Brain pericyte (primary cell): Measurements from ENCODE around the gene ATP9B.
"Not testable (repeated sequence)": the region's sequence is repeated elsewhere in the genome, so short reads cannot be mapped to it uniquely, and the experiment has no call there.

Experiments used
- DNase-seq: peaks from one replicate; pipeline ENCODE4 v3.0.0-alpha.2; 2012; ENCODE audit warnings: low read depth, low spot score

Gene ATP9B

DNA sequence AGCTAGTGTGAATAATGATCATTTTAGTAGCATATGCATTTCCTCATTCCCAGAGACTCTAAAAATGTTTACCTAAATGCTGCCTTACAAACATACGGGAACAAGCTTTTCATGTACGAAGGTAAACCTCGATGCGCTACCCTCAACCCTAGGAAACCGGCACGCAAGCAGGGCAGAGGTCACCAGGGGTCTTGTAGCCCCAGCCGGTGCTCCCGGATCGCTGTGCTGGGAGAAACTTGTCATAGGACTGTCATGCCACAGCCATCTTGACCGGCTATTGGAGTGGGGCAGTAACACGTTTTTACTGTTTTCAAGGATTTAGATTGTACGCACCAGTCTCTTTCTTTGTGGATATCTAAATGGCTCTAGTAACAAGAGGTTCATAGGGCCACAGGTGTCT lies 291.7 kb downstream of the ATP9B start:
- no peak for DNase-seq

GRCh38 chr18:79361766-79362522 lies 292.8 kb downstream of the ATP9B start:
- no peak for DNase-seq

DNA sequence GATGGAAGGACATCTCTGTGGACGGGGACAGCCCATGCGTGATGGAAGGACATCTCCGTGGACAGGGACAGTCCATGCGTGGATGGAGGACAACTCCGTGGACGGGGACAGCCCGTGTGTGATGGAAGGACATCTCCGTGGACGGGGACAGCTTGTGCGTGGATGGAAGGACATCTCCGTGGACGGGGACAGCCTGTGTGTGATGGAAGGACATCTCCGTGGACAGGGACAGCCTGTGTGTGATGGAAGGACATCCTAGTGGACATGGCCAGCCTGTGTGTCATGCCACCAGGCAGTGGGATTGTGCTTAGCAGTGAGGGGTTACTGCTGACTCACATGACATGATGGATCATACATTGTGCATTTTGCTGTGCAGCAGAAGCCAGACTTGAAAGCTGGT lies 296.5 kb downstream of the ATP9B start:
- no peak for DNase-seq

GRCh38 chr18:79366177-79367094 lies 297.2 kb downstream of the ATP9B start:
- peak; percentile 57 for DNase-seq

- no peak for DNase-seq
Measured at GRCh38 chr18:79367480-79367879, 298.3 kb downstream of the ATP9B start.

- peak; percentile 52 for DNase-seq
Measured at GRCh38 chr18:79367989-79368388, 298.8 kb downstream of the ATP9B start.

DNA sequence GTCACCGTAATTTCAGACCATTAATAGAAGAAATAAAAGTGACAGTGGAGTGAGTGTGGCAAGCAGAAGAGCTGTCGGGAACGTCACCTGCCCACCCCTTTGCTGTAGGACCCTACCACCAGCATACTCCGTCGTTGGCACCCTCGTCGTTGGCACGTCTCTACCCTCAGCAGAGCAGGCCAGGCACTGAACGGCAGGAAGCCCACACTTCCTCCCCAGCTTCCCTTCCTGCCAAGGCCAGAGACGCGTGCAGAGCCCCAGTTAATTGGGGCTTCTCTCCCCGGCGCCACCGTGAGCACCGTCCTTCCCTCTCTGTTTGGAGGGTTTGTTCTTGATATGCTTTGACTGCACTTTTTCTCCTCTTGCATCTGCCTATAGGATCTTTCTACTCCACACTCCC lies 299.5 kb downstream of the ATP9B start:
- DNase-seq, result no peak

DNA sequence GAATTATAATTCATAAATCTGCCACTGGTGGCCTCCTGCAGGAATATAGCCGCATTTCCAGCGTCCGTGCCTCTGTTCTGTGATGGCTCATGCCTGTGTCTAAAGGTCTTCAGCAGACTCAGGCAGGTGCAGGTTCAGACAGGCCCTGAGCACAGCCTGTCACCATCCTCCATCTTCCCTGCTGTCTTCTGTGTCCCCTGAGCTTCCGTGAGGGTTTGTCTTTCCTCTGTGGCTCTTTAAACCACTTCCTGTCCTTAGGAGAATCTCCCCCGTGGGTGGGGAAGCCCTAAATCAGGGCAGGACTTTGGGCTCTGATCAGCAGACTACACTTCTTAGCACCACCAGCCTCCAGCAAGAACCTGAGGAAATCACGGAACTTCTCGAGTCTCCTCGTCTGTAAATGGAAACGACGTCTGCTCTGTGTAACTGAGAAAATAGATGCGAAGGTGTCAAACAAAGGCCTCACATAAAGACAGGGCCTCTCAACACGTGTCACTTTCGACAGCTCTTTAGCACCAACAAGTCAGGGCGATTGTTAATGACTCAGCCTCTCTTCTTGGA lies 302.4 kb downstream of the ATP9B start:
- no peak for DNase-seq

- no peak for DNase-seq
Measured at GRCh38 chr18:79372461-79372860, 303.3 kb downstream of the ATP9B start.

GRCh38 chr18:79372991-79373390 lies 303.8 kb downstream of the ATP9B start:
- DNase-seq, result no peak

- no peak for DNase-seq
Measured at GRCh38 chr18:79373736-79374135, 304.5 kb downstream of the ATP9B start.

- no peak for DNase-seq
Measured at GRCh38 chr18:79374408-79375171, 305.4 kb downstream of the ATP9B start.

- no peak for DNase-seq
Measured at GRCh38 chr18:79375441-79376154, 306.4 kb downstream of the ATP9B start.

GRCh38 chr18:79376661-79377060 lies 307.5 kb downstream of the ATP9B start:
- not testable (repeated sequence) for DNase-seq

GRCh38 chr18:79377187-79377891 lies 308.1 kb downstream of the ATP9B start:
- no peak for DNase-seq

DNA sequence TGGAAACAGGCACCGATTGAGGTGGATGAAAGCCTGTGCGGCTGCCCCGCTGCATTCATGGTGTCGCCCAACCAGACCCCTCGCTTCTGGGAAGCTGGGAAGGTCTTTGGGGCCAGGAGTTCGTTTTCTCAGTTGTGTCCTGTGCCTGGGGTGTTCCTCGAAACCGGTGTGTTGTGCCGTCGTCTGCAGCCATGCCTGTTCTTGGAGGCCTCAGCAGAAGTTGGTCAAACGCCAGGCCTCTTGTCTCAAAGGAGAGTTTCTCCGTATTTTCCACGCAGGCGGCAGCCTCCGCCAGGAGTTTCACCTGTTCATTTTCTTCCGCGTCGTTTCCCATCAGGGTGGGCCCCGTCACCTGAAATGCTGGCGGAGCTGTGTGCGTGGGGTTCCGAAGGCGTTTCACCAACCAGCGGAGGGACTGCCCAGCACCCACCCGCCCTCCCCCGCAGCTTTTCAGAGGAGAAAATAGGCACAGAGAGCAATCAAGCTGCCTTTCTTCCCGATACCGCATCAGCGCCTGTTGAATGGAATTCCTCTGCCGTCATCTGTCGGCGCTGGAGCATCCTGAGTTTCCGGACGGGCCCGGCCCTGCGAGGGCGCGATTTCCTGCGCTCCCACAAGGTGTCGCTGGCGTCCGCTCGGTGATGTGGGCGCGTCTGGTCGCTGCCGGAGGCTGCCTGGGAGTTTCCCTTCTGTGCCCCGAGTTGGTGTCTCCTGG lies 309.5 kb downstream of the ATP9B start:
- DNase-seq, result peak; percentile 32

GRCh38 chr18:79379251-79379905 lies 310.2 kb downstream of the ATP9B start:
- no peak for DNase-seq

DNA sequence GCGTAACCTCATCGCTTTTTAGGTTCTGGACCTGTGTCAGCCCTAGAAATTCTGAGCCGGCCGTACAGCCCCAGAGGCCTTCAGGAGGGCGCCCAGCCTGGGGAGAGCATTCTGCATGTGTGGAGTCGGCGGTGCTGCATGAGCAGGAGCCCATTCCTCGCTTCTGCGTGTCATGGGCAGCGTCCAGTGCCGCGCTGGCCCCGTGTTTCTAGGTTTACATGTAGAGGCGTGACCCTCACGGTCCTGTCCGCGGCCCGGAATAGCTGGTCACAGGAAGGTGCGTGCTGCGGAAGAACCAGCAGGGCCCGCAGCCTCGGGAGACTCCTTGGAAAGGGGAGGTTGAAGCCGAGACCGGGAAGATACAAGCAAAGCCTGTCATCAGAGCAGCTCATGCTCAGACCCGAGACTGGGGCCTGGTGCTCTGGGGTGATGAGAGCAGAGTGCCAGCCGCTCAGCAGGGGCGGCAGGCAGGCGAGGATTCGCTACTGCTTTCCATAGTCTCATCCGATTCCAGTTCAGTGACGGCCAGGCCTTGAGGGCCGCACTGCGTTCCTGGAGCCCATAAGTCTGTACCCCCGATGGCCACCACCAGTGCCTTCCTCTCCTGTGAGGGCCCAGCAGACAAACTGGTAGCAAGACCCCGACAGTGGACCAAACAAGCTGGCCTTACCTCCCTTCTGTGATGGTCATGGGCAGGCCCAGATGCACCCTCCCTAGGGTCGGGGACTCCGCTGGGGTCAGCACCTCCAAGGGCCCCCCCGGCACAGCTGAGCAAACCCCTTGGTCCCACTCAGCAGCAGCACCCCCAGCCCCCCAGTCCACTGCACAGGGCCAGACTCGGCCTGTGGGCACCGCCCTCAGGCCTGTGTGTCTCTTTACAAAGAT lies 311.0 kb downstream of the ATP9B start:
- DNase-seq, result no peak
